Measurements from ENCODE around the gene APOA4. TPM values are rescaled to one million over a fixed set of nuclear protein-coding genes. Genes with fewer than 3 reads are reported as not detected.

Gene APOA4
- not detected for total RNA-seq

GRCh38 chr11:116823031-116823843 lies at the start of gene APOA4:
APOA4 (minus strand) TSS chr11:116823304; CDS start chr11:116823191, 113 bp downstream.
- ATAC-seq (no peak), DNase-seq (ENCODE audit: low spot score in 2 of 2) (no peak)
- no peaks in the 10 kb centered on the region for H3K9me3 Mint-ChIP-seq
- H3K27ac Mint-ChIP-seq = no peak within 1 kb of the TSS
- no peaks in the 10 kb centered on the region for H3K36me3 Mint-ChIP-seq

DNA sequence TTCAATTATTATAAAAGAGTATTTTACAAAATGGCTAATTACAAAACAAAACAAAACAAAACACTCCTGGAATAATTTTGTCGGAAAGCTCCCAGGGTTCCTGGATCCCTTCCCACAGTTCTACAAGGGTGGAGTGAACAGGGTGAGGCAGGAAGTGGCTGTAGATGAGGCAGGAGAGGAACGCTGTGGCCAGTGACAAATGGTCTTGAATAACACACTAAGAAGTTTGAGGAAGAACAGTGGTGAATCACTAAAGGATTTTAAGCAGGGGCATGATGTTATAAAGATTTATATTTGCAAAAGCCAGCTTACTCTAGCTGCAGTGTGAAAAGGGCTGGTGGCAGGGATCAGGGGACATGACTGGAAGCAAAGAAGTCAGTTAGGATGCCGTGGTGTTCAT lies 48.1 kb upstream of the APOA4 start:
- Mint-ChIP-seq H3K36me3 (peaks cover 16 to 23% of the 10 kb centered on the region in 2 donors), H3K27ac (peak overlapping the region in 1 of 2 donors; percentile 4), H3K9me3 (no peaks in the 10 kb centered on the region)
- DNase-seq (ENCODE audit: low spot score in 2 of 2) (no peak), ATAC-seq (no peak)

DNA sequence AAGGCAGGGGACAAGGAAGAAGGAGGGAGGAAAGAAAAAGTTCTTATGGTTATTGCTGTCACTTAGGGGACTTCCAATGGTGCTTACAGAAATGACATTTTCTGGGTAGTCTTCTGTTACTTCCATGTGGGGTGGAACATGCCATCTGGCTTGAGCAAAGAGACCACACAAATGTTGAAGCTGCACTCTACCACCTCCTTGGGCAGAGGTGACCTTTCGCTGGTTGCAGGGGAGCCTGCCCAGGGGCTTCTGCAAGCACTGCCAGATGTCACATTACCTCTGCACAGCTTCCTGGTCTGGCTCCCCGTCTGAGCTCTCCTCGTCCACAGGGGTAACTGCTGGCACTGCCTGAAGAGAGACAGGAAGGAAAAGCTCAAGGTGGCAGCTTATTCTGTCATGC lies 47.0 kb upstream of the APOA4 start:
- Mint-ChIP-seq H3K36me3 (peaks cover 16 to 28% of the 10 kb centered on the region in 2 donors), H3K27ac (peak overlapping the region in 1 of 2 donors; percentile 11), H3K9me3 (no peaks in the 10 kb centered on the region)
- DNase-seq (ENCODE audit: low spot score in 2 of 2) (no peak), ATAC-seq (no peak)

- Mint-ChIP-seq H3K9me3 (no peaks in the 10 kb centered on the region), H3K36me3 (peaks cover 16 to 26% of the 10 kb centered on the region in 2 donors), H3K27ac (peak overlapping the region in 1 of 2 donors; percentile 11)
- ATAC-seq = no peak
- no peak for DNase-seq (ENCODE audit: low spot score in 2 of 2)
Measured at GRCh38 chr11:116869610-116870009, 46.5 kb upstream of the APOA4 start.

DNA sequence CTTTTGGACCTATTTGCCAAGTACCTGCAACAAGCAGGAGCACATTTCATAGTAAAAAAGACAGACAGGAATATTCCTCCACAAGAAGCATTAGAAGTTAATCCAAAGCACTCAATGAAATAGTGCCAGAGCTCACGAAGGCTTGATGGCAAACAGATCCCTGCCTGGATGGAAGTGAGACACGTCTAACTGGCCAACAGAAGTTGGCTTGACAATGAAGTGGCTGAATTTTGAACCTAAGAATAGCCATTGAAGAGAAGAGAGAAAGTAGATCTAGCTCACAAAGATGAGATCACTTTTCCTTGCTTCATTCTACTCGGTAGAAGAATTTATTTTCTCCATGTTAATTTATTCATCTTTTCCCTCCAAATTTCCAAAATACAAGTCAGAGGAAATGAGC lies 45.0 kb upstream of the APOA4 start:
- Mint-ChIP-seq H3K9me3 (no peaks in the 10 kb centered on the region), H3K36me3 (peaks cover 11 to 32% of the 10 kb centered on the region in 2 donors), H3K27ac (no peak overlapping the region)
- DNase-seq (ENCODE audit: low spot score in 2 of 2) (no peak), ATAC-seq (no peak)

- DNase-seq (ENCODE audit: low spot score in 2 of 2) = no peak
- ATAC-seq = no peak
- peaks cover 7 to 32% of the 10 kb centered on the region in 2 donors for H3K36me3 Mint-ChIP-seq
- H3K9me3 Mint-ChIP-seq = no peaks in the 10 kb centered on the region
- no peak overlapping the region for H3K27ac Mint-ChIP-seq
Measured at GRCh38 chr11:116867619-116868018, 44.5 kb upstream of the APOA4 start.

- no peak for DNase-seq (ENCODE audit: low spot score in 2 of 2)
- peaks cover 6 to 32% of the 10 kb centered on the region in 2 donors for H3K36me3 Mint-ChIP-seq
Measured at GRCh38 chr11:116866804-116867455, 43.8 kb upstream of the APOA4 start.

GRCh38 chr11:116865696-116866095 lies 42.6 kb upstream of the APOA4 start:
- peaks cover 16 to 32% of the 10 kb centered on the region in 2 donors for H3K36me3 Mint-ChIP-seq
- peak overlapping the region in 1 of 2 donors; percentile 9 for H3K27ac Mint-ChIP-seq
- ATAC-seq = no peak
- H3K9me3 Mint-ChIP-seq = no peaks in the 10 kb centered on the region
- no peak for DNase-seq (ENCODE audit: low spot score in 2 of 2)

More at GRCh38 chr11:116866804-116867455, 43.8 kb upstream of the APOA4 start:
- Mint-ChIP-seq H3K27ac (no peak overlapping the region), H3K9me3 (no peaks in the 10 kb centered on the region)
- no peak for ATAC-seq

DNA sequence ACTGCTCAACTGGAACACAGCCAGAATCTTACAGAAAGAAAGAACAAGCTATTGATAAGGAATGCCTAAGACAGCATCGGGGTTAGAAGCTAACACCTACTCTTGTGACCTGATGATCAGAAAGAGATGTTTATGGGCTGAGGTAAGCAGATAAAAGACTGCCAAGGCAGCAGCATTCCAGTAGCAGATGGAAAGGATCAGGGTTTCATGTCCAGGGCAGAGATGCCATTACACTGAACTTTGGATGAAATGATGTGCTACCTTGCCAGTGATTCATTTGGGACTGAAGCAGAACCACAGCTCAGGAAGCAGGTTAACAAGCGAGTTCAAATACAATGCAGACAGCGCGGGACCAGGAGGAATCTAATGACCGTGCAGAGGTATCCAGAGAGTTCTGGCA lies 41.4 kb upstream of the APOA4 start:
- DNase-seq (ENCODE audit: low spot score in 2 of 2) (no peak), ATAC-seq (no peak)
- Mint-ChIP-seq H3K36me3 (peaks cover 20 to 26% of the 10 kb centered on the region in 2 donors), H3K27ac (no peak overlapping the region), H3K9me3 (no peaks in the 10 kb centered on the region)

DNA sequence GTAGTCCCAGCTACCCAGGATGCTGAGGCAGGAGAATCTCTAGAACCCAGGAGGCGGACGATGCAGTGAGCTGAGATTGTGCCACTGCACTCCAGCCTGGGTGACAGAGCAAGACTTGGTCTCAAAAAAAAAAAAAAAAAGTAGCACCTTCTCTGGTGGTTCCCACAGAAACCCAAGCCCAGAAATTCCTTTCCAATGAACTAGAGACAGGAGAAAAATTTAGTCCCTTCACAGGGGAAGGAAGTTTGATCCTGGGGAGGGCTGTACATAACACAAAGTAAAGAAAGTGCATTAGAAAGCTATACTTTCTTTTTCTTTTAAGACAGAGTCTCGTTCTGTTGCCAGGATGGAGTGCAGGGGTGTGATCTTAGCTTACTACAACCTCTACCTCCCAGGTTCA lies 39.8 kb upstream of the APOA4 start:
- no peak for ATAC-seq
- no peaks in the 10 kb centered on the region for H3K9me3 Mint-ChIP-seq
- H3K36me3 Mint-ChIP-seq = peaks cover 24 to 28% of the 10 kb centered on the region in 2 donors
- no peak for DNase-seq (ENCODE audit: low spot score in 2 of 2)
- H3K27ac Mint-ChIP-seq = no peak overlapping the region

- H3K36me3 Mint-ChIP-seq = peaks cover 21 to 22% of the 10 kb centered on the region in 2 donors
- ATAC-seq (no peak), DNase-seq (ENCODE audit: low spot score in 2 of 2) (no peak)
- no peak overlapping the region for H3K27ac Mint-ChIP-seq
- no peaks in the 10 kb centered on the region for H3K9me3 Mint-ChIP-seq
Measured at GRCh38 chr11:116862185-116862584, 39.1 kb upstream of the APOA4 start.

DNA sequence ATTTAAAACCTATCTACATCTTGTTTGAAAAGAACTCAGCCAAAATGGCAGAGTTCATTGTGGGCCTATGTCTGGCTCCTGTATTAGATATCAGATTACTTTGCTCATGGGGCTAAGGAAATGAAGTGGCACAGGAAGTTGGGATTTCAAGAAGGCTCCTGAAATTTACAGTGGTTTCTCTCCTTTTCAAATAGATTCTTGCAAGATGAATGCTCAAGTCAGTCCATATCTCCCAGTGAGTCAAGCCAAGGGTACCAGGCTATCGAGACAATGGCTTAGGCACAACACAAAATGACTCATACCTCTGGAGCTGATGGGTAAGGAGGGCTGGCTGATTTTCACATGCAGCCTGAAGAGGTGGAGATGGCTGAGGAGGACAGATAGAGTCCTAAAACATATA lies 38.4 kb upstream of the APOA4 start:
- peaks cover 18 to 24% of the 10 kb centered on the region in 2 donors for H3K36me3 Mint-ChIP-seq
- peak overlapping the region in 1 of 2 donors; percentile 29 for H3K27ac Mint-ChIP-seq
- ATAC-seq (peak in 1 of 2 donors; percentile 43), DNase-seq (ENCODE audit: low spot score in 2 of 2) (no peak)
- no peaks in the 10 kb centered on the region for H3K9me3 Mint-ChIP-seq

GRCh38 chr11:116860303-116860702 lies 37.2 kb upstream of the APOA4 start:
- no peaks in the 10 kb centered on the region for H3K9me3 Mint-ChIP-seq
- no peak overlapping the region for H3K27ac Mint-ChIP-seq
- DNase-seq (ENCODE audit: low spot score in 2 of 2) (no peak), ATAC-seq (no peak)
- peaks cover 11 to 28% of the 10 kb centered on the region in 2 donors for H3K36me3 Mint-ChIP-seq

DNA sequence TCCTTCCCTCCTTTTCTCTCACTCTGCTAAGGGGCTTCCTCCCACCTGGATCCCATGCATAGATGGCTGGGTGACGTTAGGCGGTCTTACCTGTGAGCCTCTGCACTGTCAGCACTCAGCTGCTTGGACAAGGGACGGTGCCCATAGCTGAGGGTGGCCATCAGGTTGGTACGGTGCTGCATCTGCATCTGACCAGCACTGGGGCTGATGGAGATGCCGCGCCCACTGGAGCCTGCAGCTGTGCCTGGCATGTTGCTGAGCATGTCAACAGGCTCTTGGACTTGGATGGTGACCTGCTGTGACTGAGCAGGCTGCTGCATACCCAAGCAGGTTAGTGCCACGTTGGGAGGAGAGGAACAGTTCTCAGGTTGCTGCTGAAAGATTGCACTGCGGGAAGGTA lies 36.1 kb upstream of the APOA4 start:
- Mint-ChIP-seq H3K27ac (peak overlapping the region in 1 of 2 donors; percentile 9), H3K36me3 (peaks cover 6 to 35% of the 10 kb centered on the region in 2 donors), H3K9me3 (no peaks in the 10 kb centered on the region)
- ATAC-seq = no peak
- DNase-seq (ENCODE audit: low spot score in 2 of 2) = no peak

DNA sequence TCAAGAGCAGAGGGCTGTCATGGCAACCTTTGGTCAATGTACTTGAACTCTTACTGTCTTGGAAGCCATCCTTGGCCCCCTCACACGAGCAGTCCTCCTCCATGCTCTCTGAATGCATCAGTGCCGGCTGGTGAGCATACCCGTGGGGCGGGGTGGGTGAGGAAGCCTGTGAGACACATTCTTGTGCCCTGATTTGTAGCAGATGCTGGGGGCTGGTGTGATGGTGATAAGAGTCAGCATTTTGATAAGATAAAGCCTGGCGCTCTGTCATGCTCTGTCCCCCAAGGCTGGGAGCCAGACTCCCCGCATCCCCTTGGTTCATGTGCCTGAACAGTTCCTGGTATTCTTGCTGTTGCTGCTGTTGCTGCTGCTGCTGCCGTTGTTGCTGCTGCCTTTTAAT lies 34.8 kb upstream of the APOA4 start:
- H3K36me3 Mint-ChIP-seq = peaks cover 5 to 40% of the 10 kb centered on the region in 2 donors
- H3K27ac Mint-ChIP-seq = no peak overlapping the region
- DNase-seq (ENCODE audit: low spot score in 2 of 2) (no peak), ATAC-seq (no peak)
- no peaks in the 10 kb centered on the region for H3K9me3 Mint-ChIP-seq

- no peaks in the 10 kb centered on the region for H3K9me3 Mint-ChIP-seq
Measured at GRCh38 chr11:116857316-116857715, 34.2 kb upstream of the APOA4 start.

GRCh38 chr11:116856423-116856822 lies 33.3 kb upstream of the APOA4 start:
- Mint-ChIP-seq H3K36me3 (peaks cover 5 to 34% of the 10 kb centered on the region in 2 donors), H3K9me3 (no peaks in the 10 kb centered on the region), H3K27ac (no peak overlapping the region)
- ATAC-seq (no peak), DNase-seq (ENCODE audit: low spot score in 2 of 2) (no peak)

More at GRCh38 chr11:116857316-116857715, 34.2 kb upstream of the APOA4 start:
- H3K36me3 Mint-ChIP-seq = peaks cover 5 to 40% of the 10 kb centered on the region in 2 donors
- no peak for ATAC-seq
- no peak overlapping the region for H3K27ac Mint-ChIP-seq
- DNase-seq (ENCODE audit: low spot score in 2 of 2) = no peak

Data from activated naive CD4-positive, alpha-beta T cell treated with anti-CD3 and anti-CD28 coated beads, Interleukin-2, amount 50 U/mL, for 72 hours (primary cell).